ACHN (cell line): ENCODE results near the gene SLC35F4.
A peak's percentile ranks its signal among the peaks of the same experiment; 100 is the strongest.

Experiments
- DNase-seq: peaks from one replicate; pipeline ENCODE4 v3.0.0-alpha.2; 2015
- in situ Hi-C: cut with HindIII; loops from 2 replicates; pipeline ENCODE4 v1.10.0; 2017; ENCODE audit warnings: low sequenced_read_pairs, low pct_ligation_motif_present, low pct_unique_long_range_greater_than_20kb

SLC35F4 gene

DNA sequence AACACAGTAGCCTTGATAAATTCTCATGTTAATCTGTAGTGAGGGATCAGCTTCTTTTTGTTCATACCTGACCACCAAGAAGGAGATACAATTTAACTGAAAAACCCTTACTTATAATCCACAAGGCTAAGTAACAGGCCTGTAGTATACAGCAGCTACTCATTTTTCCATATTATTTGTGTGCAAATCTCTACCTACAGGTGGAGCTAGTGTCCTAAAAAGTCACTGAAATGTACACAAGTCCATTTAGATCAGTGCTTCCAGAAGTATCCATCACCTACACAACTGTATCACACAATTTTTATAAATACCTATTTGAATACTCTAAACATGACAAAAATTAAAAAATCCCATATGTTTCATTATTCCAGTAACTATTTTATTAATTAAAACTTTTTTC is 173.2 kb downstream of the SLC35F4 start:
- peak; percentile 35 for DNase-seq
- in situ Hi-C loops, result no loop called here

DNA sequence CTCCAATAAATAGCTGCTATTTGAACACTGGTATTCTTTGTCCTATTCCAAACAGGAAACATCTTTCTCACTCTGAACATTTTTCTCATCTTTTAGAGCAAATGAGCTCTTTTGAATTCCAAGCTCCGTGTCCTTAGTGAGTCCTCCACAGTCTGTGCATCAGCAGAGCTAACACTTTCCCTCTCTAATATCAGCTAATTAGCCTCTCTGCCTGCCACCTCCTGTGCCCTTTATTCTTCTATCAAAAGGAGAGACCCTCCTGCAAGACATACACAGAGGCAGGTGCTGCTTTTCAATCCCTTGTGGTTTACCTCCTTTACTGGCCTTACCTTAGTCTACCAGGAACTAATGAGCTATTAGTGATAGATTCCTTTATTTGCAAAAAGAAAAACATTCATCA is 178.5 kb downstream of the SLC35F4 start:
- in situ Hi-C loops, result no loop called here
- DNase-seq, result no peak

- in situ Hi-C loops, result no loop called here
- DNase-seq, result no peak
Observed at GRCh38 chr14:57686304-57686703, 179.6 kb downstream of the SLC35F4 start.

DNA sequence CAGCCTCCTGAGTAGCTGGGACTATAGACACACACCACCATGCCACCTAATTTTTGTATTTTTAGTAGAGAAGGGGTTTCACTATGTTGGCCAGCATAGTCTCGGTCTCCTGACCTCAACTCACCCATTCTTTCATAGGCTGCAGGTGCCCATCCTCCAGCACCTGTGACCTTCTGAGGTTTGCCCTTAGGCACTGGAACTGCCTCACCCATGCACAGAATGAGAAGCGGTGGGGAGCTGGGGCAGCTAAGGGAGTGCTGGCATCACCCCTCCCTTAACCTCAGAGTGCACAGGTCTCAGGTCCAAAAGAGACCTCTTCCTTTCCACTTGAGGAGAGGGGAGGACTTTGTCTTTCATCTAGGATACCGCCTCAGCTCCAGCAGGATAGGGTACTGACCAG is 194.9 kb downstream of the SLC35F4 start:
- no peak for DNase-seq
- in situ Hi-C loops, result no loop called here

DNA sequence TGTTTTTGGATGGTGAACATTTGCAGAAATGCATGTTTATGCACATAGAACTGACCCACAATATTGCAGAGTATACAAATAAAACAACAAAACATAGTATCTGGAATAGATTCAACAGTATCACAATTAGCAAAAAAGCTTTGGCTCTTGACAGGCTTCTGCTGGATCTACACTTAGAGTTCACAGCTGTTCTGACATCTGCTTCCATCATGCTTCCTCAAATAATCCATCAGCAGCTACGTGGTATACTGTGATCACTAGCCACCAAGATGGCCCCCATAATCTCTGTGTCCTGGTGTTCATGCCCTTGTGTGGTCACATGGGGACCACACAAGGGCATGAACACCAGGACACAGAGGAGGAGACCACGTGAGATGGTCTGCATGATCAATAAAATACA is 205.7 kb downstream of the SLC35F4 start:
- in situ Hi-C loops, result no loop called here
- no peak for DNase-seq

- no peak for DNase-seq
- in situ Hi-C loops, result no loop called here
Observed at GRCh38 chr14:57659052-57659451, 206.8 kb downstream of the SLC35F4 start.

GRCh38 chr14:57657487-57657886 is 208.4 kb downstream of the SLC35F4 start:
- peak; percentile 16 for DNase-seq
- in situ Hi-C loops, result no loop called here

DNA sequence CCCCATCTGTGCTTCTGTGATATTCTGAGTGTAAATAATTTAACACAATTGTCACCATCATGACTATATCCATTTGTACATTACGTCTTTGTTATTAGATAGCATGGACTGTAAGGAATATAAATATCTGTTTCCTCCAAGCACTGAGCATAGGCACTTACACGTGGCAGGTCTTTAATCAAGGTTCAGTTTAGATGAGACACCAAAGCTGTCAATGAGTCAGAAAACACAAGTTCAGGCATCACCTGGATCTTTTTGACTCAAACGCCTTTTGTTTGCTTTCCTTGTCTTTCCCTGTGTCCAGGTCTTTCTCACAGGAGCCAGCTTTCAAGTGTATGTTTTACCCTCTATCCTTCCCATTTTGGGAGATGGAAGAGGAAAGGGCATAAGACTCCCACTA is 209.0 kb downstream of the SLC35F4 start:
- in situ Hi-C loops, result no loop called here
- no peak for DNase-seq

DNA sequence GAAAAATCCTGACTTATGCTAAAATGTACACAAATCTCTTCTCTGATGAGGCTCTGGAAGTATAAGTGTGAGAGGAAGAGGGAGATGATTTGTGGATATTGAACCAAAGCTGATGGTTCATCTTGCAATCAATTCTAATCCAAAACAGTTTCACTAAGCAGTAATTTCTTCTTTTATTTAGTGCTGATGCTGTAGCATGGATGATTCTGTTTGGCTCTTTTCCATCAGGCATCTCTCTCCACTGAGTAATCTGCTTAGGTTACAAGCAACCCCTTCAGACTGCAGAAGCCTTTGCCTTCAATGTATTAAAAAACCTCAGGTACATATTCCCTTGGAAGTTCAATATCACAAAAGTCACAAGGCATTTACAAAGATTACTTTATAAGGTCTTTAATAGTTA is 213.1 kb downstream of the SLC35F4 start:
- no peak for DNase-seq
- in situ Hi-C loops, result no loop called here

DNA sequence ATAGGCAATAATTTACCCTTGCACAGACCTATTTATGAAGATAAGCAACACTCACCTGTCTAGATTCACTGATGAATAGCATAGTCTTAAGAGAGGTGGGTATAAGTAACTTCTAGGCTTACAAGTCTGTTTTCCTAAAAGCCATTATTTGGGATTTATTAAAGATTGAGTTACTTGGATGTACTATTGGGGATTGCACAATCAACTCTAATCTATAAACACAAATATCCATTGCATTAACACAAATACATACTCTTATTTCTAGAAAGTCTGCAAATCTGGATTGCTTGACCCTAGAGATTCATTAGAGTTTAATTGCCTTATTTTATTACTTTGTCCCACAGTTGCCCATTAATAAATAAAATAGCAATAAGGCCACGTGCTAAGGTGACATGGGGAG is 224.1 kb downstream of the SLC35F4 start:
- no peak for DNase-seq
- in situ Hi-C loops, result no loop called here

DNA sequence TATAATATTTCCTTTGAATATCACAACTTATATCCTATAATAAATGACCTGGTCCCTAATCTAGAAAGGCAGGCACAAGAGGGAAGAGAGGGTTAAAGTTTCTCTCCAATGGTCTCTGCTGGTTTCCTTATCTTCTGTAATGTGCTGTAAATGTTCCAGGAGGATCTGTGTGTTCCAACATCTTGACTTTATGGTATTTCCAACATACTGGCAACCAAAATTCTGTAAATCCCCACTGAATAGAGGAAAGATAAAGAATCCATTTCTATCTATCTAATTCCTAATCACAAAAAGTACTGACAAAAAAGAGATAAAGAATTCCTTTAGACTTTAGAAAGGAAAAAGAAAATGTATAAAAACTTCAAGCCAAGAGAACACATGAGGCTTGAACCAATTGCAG is 225.9 kb downstream of the SLC35F4 start:
- in situ Hi-C loops, result no loop called here

GRCh38 chr14:57637901-57638300 is 228.0 kb downstream of the SLC35F4 start:
- DNase-seq, result no peak
- in situ Hi-C loops, result no loop called here

More for the DNA sequence above, 225.9 kb downstream of the SLC35F4 start:
- no peak for DNase-seq

DNA sequence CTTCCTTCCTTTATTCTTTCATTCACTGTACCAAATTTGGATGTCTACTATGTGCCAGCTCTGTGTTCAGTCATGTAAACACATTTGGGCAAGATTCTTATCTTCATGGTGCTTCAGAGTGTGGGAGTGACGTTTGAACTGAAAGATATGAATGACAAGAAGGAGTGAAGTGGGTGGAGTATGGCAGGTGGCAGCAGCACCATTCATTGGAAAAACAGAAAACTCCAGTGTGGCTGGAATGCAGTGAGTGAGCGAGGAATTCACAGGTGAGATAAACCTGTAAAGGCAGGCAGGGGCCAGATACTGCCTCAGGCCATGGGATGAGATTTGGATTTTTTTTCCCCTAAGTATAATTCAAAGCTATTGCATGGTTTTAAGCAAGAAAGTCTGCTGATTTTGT is 231.6 kb downstream of the SLC35F4 start:
- DNase-seq, result no peak
- in situ Hi-C loops, result no loop called here

DNA sequence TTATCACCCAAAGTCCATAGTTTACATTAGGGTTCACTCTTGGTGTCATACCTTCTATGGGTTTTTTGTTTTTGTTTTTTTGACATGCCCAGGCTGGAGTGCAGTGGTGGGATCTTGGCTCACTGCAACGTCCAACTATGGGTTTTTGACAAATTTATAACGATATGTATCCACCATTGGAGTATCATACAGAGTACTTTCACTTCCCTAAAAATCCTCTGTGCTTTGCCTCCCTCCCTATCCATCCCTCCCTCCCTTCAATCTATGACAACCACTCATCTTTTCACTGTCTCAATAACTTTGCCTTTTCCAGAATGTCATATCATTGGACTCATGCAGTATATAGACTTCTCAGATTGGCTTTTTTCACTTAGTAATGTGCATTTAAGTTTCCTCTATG is 233.2 kb downstream of the SLC35F4 start:
- in situ Hi-C loops, result no loop called here
- no peak for DNase-seq

- peak; percentile 20 for DNase-seq
- in situ Hi-C loops, result no loop called here
Observed at GRCh38 chr14:57617510-57617909, 248.4 kb downstream of the SLC35F4 start.

DNA sequence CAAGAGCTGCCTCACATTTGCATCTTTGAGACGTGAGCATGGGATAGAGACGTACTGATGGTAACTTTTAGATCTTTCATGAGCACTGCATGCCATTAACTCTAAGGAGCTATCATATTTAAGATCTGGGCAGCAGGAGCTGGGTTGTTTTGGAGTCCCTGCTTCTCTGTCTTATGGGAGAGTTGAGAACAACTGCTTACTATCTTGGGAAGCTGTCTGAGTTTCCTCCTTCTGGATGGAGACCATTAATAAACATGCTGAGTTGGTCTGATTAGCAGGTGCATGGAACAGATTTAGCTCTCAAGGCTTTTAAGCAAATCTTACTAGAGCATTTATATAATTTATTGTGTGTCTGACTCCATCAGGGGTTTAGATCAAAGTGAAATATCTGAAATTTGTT is 252.9 kb downstream of the SLC35F4 start:
- in situ Hi-C loops, result no loop called here
- no peak for DNase-seq

DNA sequence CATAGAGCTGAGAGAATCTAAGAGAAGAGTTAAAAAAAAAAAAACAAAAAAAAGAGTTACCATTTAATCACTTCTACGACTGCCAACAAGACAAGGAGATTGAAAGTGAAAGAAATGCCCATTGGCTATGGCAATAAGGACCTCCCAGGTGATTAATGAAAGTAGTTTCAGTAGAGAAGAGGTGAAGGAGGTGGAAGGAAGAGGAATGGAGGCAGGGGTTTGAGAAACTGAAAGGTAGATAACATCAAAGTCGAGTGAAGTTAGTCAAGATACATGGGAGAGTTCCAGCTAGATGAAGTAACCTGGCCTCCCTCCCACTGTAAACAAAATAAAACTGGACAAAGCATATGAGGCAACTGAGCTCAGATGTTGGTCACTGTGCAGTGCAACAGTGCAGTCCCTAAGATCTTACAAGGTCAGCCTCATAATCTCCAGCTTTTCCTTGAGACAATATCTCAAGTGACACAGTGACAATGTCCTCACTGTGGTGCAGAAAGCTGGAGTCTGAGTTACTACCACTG is 254.3 kb downstream of the SLC35F4 start:
- no peak for DNase-seq

GRCh38 chr14:57610631-57611030 is 255.3 kb downstream of the SLC35F4 start:
- in situ Hi-C loops, result no loop called here
- DNase-seq, result no peak

More for the DNA sequence above, 254.3 kb downstream of the SLC35F4 start:
- in situ Hi-C loops, result no loop called here

GRCh38 chr14:57609192-57610075 is 256.5 kb downstream of the SLC35F4 start:
- no peak for DNase-seq
- in situ Hi-C loops, result no loop called here

- DNase-seq, result no peak
- in situ Hi-C loops, result no loop called here
Observed at GRCh38 chr14:57607086-57607485, 258.8 kb downstream of the SLC35F4 start.
